Ascending aorta (tissue), 2 donors: ENCODE measurements around the gene PTCSC3. TPM values are rescaled to one million over a fixed set of nuclear protein-coding genes. Genes with fewer than 3 reads are reported as not detected.

ENCODE experiments used
- DNase-seq, 2 donors: peaks; one replicate each; pipeline ENCODE4 v3.0.0-alpha.2; 2019; ENCODE audit warnings: low spot score in 2 of 2
- H3K27ac ChIP-seq, 2 donors: fragments of 200-600 bp; sonication (generic); one replicate each; pipeline ENCODE4 v1.5.1; 2016 to 2017; ENCODE audit warnings: mild to moderate bottlenecking in 1 of 2
- H3K27me3 ChIP-seq: fragments of 200-600 bp; sonication (generic); one replicate; pipeline ENCODE4 v1.5.1; 2017
- H3K36me3 ChIP-seq, 2 donors: fragments of 200-600 bp; sonication (generic); one replicate each; pipeline ENCODE4 v1.5.1; 2016
- H3K4me1 ChIP-seq, 2 donors: fragments of 200-600 bp; sonication (generic); one replicate each; pipeline ENCODE4 v1.5.1; 2016 to 2017; ENCODE audit warnings: mild to moderate bottlenecking in 1 of 2
- H3K4me3 ChIP-seq, 2 donors: fragments of 200-600 bp; sonication (generic); one replicate each; pipeline ENCODE4 v1.5.1; 2016 to 2017; ENCODE audit warnings: mild to moderate bottlenecking in 1 of 2
- H3K9me3 ChIP-seq, 2 donors: fragments of 200-600 bp; sonication (generic); one replicate each; pipeline ENCODE4 v1.5.1; 2016
- intact Hi-C: fragments of 100-400 bp; cut with DNase I; formaldehyde crosslinking; loops from one replicate; pipeline ENCODE4 v1.15.1; 2023
- total RNA-seq: library from RNA; depleted of rRNA; stranded (reverse); fragments of >200 nt; gene quantifications from one replicate; pipeline ENCODE4 v1.1.0, GENCODE V29; 2016
- TF ChIP-seq, protein P1 (sequence below), 3 experiments: fragments of 200-600 bp in 2 of 3; fragments of 450-650 bp in 1 of 3; sonication (generic) in 2 of 3; IDR thresholded peaks; one replicate each; pipeline ENCODE4 v1.5.1; 2016 to 2019; ENCODE audit warnings: antibody characterized with exemption in 3 of 3, mild to moderate bottlenecking in 1 of 3, moderate library complexity in 1 of 3

Gene PTCSC3
- total RNA-seq, 1 donor from 2014 or later: not detected

DNA sequence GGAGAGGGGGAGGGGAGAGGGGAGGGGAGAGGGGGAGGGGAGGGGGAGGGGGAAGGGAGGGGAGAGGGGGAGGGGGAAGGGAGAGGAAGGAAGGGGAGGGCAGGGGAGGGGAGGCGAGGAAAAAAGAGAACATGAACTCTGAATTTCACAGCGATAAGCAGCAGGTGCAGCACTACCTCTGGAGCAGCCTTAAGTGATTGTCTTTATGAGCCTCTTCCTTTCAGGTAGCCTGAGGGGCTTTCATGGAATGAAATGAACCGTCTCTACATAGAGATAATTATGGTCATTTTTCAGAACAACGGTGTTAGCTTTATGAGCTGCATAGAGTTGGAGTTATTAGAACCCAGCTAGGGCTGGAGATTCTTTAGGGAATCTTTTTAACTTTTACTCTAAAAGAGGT lies 18.1 kb upstream of the PTCSC3 start:
- no peaks in the 10 kb centered on the region for H3K36me3 ChIP-seq
- no peaks in the 10 kb centered on the region for H3K9me3 ChIP-seq
- TF ChIP-seq, protein P1, sequence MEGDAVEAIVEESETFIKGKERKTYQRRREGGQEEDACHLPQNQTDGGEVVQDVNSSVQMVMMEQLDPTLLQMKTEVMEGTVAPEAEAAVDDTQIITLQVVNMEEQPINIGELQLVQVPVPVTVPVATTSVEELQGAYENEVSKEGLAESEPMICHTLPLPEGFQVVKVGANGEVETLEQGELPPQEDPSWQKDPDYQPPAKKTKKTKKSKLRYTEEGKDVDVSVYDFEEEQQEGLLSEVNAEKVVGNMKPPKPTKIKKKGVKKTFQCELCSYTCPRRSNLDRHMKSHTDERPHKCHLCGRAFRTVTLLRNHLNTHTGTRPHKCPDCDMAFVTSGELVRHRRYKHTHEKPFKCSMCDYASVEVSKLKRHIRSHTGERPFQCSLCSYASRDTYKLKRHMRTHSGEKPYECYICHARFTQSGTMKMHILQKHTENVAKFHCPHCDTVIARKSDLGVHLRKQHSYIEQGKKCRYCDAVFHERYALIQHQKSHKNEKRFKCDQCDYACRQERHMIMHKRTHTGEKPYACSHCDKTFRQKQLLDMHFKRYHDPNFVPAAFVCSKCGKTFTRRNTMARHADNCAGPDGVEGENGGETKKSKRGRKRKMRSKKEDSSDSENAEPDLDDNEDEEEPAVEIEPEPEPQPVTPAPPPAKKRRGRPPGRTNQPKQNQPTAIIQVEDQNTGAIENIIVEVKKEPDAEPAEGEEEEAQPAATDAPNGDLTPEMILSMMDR (IDR thresholded peaks at IDR 0.05): no peak
- no peak overlapping the region for H3K4me3 ChIP-seq
- no peaks in the 10 kb centered on the region for H3K27me3 ChIP-seq
- DNase-seq: no peak
- no peak overlapping the region for H3K27ac ChIP-seq
- no peaks in the 10 kb centered on the region for H3K4me1 ChIP-seq
- intact Hi-C loops: no loop called here

DNA sequence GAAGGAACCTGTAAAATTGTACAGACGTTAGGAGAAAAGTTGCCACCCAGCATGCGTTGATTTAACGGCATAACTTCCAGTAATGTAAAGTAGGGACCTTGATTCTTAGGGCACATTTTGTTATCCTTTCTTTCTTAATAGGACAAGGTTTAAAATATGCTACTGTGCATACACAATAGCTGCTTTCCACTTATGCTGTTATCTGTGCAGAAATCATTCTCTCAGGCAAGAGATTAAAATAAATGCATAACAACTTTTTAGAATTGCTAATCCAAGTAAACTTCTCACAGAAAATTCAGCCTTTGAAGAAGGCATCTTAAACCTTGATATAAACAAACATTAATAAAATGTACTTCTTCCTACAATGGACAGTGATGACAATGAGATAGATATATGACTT lies 16.0 kb upstream of the PTCSC3 start:
- Histone ChIP-seq H3K27me3 (no peaks in the 10 kb centered on the region), H3K36me3 (no peaks in the 10 kb centered on the region), H3K4me3 (no peak overlapping the region), H3K9me3 (no peaks in the 10 kb centered on the region), H3K4me1 (no peaks in the 10 kb centered on the region), H3K27ac (no peak overlapping the region)
- TF ChIP-seq, protein P1 (IDR thresholded peaks at IDR 0.05): no peak
- intact Hi-C loops: no loop called here
- no peak for DNase-seq

DNA sequence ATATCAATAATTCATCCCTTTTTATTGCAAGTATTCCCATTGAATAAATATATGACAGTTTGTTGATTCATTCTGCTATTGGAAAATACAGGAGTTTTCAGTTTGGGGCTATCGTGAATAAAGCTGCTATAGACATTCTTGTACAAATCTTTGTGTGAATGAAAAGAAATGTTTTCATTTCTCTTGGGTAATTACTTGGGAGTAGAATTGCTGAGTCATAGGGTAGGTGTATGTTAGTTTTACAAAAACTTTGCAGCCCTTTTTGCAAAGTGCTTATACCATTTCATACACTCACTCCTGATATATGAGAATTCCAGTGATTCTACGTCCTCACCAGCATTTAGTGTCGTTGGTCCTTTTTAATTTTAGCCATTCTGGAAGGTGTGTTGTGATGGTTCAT lies 6.9 kb upstream of the PTCSC3 start:
- intact Hi-C loops: no loop called here
- Histone ChIP-seq H3K27ac (no peak overlapping the region), H3K27me3 (no peaks in the 10 kb centered on the region), H3K4me3 (no peak overlapping the region), H3K4me1 (no peaks in the 10 kb centered on the region), H3K36me3 (no peaks in the 10 kb centered on the region), H3K9me3 (no peaks in the 10 kb centered on the region)
- no peak for DNase-seq
- TF ChIP-seq, protein P1 (IDR thresholded peaks at IDR 0.05): no peak

DNA sequence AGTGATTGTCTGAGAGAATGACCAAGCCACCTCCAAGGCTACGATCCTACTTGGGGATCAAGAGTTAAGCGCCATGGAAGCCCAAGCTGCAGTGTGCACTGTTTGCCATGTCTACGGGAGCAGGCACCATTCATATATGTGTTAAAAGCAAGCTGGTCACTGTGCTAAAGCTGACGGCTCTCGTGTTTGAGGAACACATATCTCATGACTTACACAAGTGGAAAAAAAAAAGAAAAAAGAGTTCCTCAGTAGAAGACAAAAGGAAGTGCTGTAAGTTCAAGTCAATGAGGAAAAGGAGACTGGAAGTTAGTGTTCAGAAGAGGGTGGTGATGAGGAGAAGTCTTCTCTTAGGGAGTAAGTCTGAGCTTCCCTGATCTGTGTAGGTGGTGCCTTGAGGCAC lies 4.9 kb upstream of the PTCSC3 start:
- TF ChIP-seq, protein P1 (IDR thresholded peaks at IDR 0.05): no peak
- Histone ChIP-seq H3K36me3 (no peaks in the 10 kb centered on the region), H3K27ac (no peak overlapping the region), H3K9me3 (no peaks in the 10 kb centered on the region), H3K4me1 (no peaks in the 10 kb centered on the region), H3K27me3 (no peaks in the 10 kb centered on the region), H3K4me3 (no peak overlapping the region)
- no peak for DNase-seq
- intact Hi-C loops: no loop called here

DNA sequence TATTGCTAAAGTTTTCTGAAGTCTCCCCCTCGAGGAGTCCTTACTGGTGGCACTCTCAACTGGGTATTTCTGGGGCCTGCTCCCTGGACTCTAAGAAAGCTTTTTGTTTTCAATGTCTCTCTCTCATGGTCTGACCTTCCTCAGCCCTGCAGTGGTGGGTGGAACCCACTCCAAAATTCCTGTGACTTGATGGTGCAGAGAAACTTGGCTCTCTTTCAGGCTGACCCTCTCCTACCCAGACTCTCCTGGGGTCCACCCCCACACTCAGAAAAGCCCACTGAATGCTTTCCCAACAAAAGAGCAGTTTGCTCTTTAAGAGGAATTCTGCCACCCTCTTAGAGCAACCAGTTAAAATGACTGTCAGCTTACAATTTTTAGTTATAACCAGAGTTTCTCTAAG lies 967 bp upstream of the PTCSC3 start:
- H3K36me3 ChIP-seq: no peaks in the 10 kb centered on the region
- no peaks in the 10 kb centered on the region for H3K27me3 ChIP-seq
- no peaks in the 10 kb centered on the region for H3K9me3 ChIP-seq
- no peak for DNase-seq
- no peaks in the 10 kb centered on the region for H3K4me1 ChIP-seq
- TF ChIP-seq, protein P1 (IDR thresholded peaks at IDR 0.05): no peak
- H3K27ac ChIP-seq: no peak overlapping the region
- intact Hi-C loops: no loop called here
- H3K4me3 ChIP-seq: no peak overlapping the region

DNA sequence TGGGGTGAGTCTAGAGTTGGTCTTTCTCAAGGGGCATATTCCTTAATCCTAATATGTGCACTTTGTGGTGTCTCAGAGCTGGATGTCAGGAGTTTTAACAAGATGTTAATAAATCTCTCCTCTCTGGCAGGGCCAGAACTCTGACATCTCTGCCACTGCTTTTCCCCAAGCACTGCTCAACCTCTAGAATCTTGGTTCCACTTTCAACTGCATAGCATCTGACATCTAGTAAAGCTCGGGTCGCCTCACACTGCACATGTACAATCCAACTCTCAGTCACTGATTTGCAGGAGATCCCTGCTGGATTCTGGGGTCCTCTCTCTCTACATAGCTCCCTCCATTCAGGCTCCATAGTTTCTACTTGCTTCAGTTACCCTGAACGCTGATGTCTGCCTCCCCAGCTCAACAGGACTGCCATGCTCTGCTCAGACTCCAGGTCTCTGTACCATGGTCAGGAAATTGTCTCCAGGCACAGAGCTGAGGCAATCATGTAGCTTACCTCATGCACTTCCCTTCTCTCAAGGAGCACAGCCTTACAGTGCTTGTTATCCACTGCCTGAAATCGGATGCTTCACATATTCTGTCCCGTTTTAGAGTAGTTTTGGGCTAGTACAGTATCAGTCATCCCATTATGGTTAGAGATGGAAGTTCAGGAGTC lies 1.6 kb downstream of the PTCSC3 start:
- Histone ChIP-seq H3K4me3 (no peak overlapping the region), H3K9me3 (no peaks in the 10 kb centered on the region), H3K36me3 (no peaks in the 10 kb centered on the region), H3K27ac (no peak overlapping the region), H3K27me3 (no peaks in the 10 kb centered on the region), H3K4me1 (no peaks in the 10 kb centered on the region)
- DNase-seq: no peak
- intact Hi-C loops: no loop called here
- TF ChIP-seq, protein P1 (IDR thresholded peaks at IDR 0.05): no peak
